ENCODE results near the gene TMPRSS15.

The TMPRSS15 gene

DNA sequence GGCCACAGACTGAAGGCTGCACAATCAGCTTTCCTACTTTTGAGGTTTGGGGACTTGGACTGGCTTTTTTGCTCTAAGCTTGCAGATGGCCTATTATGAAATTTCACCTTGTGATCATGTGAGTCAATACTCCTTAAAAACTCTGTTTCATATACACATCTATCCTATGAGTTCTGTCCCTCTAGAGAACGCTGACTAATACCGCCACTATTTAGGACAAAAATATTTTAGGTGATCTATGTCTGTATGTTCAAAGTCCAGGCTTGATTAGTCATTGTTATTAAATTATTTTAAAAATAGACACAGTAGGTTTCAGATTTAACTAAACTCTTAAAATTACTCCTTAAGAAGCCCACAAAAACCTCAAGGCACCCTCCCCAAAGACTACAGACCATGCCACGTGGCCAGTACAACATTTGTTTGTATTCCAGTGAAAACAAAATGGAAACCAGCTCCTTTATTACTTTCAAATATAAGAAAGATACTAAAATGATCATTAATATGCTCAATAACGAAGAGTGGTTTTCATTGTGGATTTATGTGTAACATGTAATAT, 63.1 kb downstream of the TMPRSS15 start:
- DNase-seq, result no peak

DNA sequence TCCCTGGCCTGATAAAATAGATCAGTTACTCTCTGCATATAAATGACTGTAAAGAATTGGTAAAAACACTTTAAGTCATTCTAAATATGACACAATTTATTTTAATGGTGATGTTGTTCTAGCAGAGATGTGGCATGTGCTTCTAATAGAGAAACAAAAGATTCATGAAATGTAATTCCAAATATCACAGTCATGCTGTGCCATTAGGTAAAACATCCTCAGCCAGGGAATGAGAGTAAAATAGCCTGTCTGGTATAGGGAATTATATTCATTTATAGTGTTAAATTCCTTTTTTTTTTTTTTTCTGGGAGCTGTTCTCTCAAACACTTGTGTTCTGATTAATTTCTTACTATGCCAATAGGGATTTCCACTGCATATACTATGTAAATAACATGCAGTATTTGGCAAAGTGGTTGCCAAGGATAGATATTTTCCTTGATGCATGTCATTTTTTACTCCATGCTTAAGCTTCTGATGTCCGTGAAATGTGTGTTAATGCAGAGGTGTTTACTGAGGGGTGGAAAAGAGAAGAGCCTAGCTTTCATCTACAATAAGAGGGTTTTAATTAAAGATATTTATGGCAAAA, 67.8 kb downstream of the TMPRSS15 start:
- DNase-seq, result no peak

GRCh38 chr21:18334066-18334465, 69.5 kb downstream of the TMPRSS15 start:
- no peak for DNase-seq

DNA sequence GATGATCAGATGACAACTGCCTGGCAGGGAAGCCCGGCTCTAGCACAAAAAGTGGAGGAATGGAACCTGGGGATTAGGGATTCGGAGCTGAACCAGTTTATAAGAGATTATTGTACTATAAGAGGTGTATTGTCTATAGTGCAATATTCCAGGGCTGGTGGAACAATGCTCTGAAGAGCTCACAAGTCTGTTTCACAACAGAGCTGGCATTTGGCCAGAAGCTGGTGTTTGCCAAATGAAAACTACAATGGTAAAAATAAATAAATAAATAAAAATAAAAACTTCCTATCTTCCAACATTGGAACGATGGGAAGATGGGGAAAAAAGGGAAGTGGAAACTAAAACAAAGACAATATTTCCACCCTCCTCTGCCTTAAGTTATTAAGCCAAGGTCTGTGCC, 85.4 kb downstream of the TMPRSS15 start:
- no peak for DNase-seq

DNA sequence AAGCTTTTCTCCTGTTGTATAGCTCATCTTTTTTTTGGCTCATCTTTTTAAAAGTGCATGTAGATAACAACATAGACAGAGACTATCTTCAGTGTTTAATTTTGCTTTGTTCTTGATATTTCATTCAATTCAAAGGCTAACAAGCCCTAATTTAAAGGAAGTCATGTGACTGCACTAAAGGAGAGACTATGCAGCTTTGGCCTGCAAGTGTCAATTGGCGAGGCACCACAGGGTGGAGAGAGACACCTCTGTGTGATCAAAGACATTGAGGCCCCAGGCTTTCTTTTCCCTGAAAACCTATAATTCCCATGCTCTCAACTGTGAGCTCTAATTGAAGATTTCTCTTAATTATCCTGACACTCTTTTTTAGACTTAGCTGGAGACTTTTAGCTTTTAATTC, 105.4 kb downstream of the TMPRSS15 start:
- DNase-seq, result no peak

- no peak for DNase-seq
Measured at GRCh38 chr21:18294100-18294499, 109.5 kb downstream of the TMPRSS15 start.

DNA sequence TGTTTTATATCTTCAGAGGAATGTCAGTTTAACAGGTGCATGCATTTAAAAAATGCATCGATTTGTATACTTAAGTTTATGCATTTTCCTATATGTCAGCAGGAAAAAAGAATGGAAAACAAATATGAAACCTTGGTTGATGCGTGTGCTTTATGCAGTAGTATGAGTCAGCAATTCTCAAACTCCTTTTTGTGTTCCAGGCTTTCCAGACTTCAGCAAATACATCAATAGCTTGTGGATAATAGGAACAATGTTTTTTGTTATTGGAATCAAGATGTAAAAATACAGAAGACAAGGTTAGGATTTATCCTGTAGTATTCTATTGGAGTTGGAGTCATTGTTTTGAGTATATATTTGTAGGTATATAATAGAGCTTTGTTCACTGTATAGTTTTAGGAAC, 113.7 kb downstream of the TMPRSS15 start:
- no peak for DNase-seq

GRCh38 chr21:18285379-18285778, 118.2 kb downstream of the TMPRSS15 start:
- DNase-seq, result no peak

GRCh38 chr21:18275781-18276180, 127.8 kb downstream of the TMPRSS15 start:
- DNase-seq, result no peak

DNA sequence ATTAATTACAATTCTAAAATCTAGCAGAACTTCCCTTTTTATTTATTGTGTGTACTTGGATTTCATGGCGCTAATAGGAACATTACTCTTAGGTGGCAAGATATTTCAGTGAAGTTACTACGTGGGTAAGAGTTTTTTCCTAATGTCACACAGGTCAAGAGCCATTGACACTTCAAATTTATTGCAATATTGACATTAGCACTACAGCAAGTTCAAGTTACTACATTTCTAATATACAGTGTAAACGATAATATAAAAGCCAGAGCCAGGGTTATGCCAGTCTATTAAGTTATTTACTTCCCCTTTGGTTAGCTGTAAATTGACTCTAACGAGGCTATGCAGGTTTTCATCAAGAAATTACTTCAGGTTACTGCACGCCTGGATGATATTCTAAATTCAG, 129.2 kb downstream of the TMPRSS15 start:
- DNase-seq, result no peak

- DNase-seq, result no peak
Measured at GRCh38 chr21:18273400-18273799, 130.2 kb downstream of the TMPRSS15 start.

GRCh38 chr21:18269856-18270255, 133.7 kb downstream of the TMPRSS15 start:
- no peak for DNase-seq

DNA sequence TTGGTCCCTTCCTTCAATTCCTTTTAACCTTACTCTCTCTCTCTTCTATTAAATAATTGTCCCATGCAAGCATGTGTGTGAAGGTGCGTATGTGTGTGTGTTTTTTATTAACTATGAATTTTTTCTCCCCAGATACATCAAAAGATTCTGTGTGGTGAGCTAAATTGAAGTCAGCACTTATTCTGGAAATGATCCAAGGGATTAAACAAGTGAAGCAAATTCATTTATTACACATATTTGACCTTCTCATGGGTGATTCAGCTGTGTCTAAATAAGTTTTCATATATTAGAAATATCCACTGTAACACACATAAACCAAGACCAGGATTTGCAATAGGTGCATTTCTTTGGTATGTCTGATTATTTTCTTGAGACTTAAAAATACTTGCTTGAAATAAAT, 134.7 kb downstream of the TMPRSS15 start:
- DNase-seq, result no peak

DNA sequence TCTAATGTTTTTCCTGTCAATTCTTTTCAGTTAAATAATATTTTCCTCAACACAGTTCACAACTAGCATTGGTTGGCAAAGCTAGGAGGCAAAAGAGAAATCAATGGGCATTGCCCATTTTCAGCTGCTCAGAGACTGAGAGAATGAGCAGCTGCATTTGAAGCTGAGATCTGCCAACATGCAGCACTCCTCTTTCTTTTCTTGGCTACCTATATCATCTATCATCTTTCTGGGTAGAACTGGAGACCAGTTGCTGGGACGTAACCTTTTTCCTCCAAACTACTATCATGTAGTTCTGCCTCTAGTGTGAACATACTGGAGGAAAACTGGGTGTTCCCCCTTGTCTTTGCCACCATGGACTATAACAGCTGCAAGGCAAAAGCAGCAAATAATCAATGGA, 136.1 kb downstream of the TMPRSS15 start:
- DNase-seq, result no peak

GRCh38 chr21:18265944-18266343, 137.6 kb downstream of the TMPRSS15 start:
- no peak for DNase-seq

DNA sequence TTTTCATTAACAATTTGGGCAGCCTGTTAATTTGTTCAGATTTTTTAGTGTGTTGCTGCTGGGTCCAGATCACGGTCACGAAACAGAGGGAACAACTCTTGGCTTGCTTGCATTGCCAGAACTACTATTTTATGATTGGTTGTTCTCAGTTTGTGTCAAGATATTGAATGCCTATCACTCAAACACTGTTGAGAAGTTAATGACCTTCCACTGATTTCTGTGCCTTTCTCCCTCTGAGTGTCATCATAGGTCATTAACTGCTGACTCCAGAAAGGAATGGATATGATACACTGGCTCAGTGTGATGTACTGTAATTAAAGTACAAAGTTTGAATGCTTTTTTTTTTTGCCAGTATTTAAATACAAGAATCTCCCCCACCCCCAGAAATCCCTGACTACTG, 149.8 kb downstream of the TMPRSS15 start:
- DNase-seq, result no peak

DNA sequence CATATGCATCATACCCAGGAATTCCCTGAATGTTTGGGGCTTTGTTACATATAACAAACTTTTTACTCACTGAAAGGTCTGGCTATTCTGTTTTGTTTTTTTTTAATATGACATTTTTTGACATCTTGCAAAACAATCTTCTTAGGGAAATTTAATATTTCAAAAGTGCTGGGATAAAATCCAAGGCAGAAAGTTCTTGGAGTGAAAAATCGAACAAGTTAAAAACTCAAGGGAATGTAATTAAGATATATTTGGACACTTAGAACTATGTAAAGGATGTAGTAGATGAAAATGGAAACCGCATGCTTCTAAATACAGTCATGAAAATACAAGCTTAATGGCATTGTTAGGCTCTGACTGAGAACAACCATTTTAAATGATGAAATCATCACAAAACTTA, 150.4 kb downstream of the TMPRSS15 start:
- no peak for DNase-seq

DNA sequence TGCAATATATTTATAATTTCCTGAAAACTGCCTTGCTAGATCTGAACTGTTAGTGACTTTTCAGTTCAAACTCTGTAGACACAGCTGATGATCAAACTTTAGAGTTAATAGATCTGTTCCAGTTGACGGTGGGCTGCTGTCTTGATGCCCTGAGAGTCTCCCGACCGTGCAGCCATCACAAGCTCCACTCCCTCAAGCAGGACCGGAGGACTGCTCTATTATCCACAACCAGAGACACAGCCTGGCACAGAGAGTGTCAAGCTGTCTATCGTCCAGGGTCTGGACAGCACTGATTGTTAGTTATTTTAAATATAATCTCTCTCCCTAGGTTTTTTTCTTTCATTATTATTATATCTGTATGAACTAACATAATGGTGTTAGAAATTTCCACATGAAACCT, 150.9 kb downstream of the TMPRSS15 start:
- no peak for DNase-seq

GRCh38 chr21:18252256-18252655, 151.3 kb downstream of the TMPRSS15 start:
- DNase-seq, result no peak

DNA sequence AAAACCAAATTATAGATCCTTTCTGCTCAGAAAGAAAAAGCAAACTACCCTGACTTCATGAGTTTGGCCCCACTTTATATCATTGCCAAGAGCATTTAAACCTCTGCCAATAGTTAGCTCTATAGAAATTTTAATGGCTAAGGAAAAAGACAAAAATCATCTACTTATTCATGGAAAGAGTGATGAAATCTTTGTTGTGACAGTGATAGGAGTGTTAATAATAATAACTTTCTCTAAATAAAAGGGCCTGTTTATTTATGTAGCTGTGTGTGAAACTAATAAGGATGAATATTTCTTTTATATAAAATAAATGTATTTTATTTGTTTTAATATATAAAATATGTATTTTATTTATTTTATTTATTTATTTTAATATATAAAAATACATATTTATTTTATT, 152.5 kb downstream of the TMPRSS15 start:
- no peak for DNase-seq

DNA sequence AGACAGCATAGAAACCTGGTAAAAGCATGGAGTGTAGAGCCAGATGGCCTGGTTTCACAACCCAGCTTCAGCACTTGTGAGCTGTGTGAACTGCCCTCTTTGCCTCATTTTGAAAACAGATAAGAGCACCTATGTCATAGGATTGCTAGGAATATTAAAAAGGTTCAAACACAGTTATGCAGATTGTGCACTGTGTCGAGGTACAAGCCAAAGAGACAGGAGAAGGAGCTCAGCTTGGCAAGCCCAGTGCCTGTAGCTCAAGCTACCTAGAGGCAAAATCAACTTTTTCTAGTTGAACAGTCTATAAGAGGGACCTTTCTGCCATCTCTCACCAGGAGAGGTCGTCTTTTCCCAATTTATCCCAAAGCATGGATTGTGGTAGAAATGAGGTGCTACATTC, 153.9 kb downstream of the TMPRSS15 start:
- DNase-seq, result no peak

DNA sequence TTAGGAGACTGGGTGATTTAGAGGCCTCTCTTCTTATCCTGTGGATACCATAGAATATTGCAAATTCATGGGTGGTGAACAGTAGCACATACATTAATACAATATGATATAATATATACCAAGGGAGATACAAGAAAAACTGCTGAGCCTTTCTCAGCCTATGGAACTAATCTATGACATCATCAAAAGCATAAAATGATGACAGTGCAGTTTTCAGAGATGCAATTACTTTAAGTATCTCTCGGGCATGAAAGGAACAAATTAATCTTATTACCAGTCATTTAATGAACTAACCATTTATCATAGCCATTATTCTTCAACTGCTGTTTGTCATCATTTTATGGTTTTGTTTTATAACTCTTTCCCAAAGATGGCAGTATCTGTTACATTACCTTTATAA, 155.4 kb downstream of the TMPRSS15 start:
- no peak for DNase-seq

GRCh38 chr21:18245464-18245967, 158.1 kb downstream of the TMPRSS15 start:
- no peak for DNase-seq

GRCh38 chr21:18244671-18245463, 158.7 kb downstream of the TMPRSS15 start, which contains the start of gene CHODL:
CHODL (plus strand) TSS chr21:18244833; CDS start chr21:18245224, 391 bp downstream.
- no peak for DNase-seq

All from stimulated activated CD8-positive, alpha-beta memory T cell treated with anti-CD3 and anti-CD28 coated beads, Interleukin-4, amount 100 ng/mL, for 48 hours (primary cell).